Esophagus squamous epithelium (tissue), 4 donors: ENCODE results near the gene RAPGEF1.

Source experiments
- CTCF ChIP-seq, 6 experiments: fragments of 450-650 bp in 4 of 6; fragments of 200-600 bp in 2 of 6; sonication (generic) in 2 of 6; IDR thresholded peaks; one replicate each; pipeline ENCODE4 v1.5.1; 2016 to 2019; ENCODE audit warnings: antibody characterized with exemption in 6 of 6, mild to moderate bottlenecking in 4 of 6, moderate library complexity in 4 of 6
- POLR2A ChIP-seq, 4 donors: fragments of 450-650 bp; IDR thresholded peaks; one replicate each; pipeline ENCODE4 v1.6.1; 2017; ENCODE audit warnings: antibody characterized with exemption in 4 of 4, mild to moderate bottlenecking in 4 of 4, moderate library complexity in 3 of 4

- no peak for TF ChIP-seq POLR2A (IDR thresholded peaks at IDR 0.05)
- no peak for TF ChIP-seq CTCF (IDR thresholded peaks at IDR 0.05)
These were observed 42.8 kb downstream of the RAPGEF1 start for GRCh38 chr9:131697097-131697496.
